ENCODE data around the gene ZNF692. TPM values are rescaled to one million over a fixed set of nuclear protein-coding genes. Genes with fewer than 3 reads are reported as not detected.

ZNF692 gene
- total RNA-seq, 8 experiments from 2014 or later: 20.9 to 67.7 (median 45.3) TPM

GRCh38 chr1:248815407-248816034, 43.4 kb downstream of the ZNF692 start:
- in situ Hi-C loops (cut with MboI; ENCODE audit: low pct_unique_long_range_greater_than_20kb in 2 of 9, low sequenced_read_pairs in 9 of 9, unreplicated experiment in 9 of 9): no loop called here
- H3K4me1 ChIP-seq (replicated peaks in 1 of 2): no peaks in the 10 kb centered on the region
- no peak overlapping the region for H3K4me3 ChIP-seq
- no peak overlapping the region for H3K27ac ChIP-seq
- WGBS, 10 experiments: 71 to 100% (median 86%) methylated on average over 1 to 10 of the region's 10 CpGs
- no peak for ATAC-seq (replicated peaks in 6 of 8)

GRCh38 chr1:248814351-248814750, 44.5 kb downstream of the ZNF692 start:
- in situ Hi-C loops (cut with MboI; ENCODE audit: low pct_unique_long_range_greater_than_20kb in 2 of 9, low sequenced_read_pairs in 9 of 9, unreplicated experiment in 9 of 9): no loop called here
- H3K4me3 ChIP-seq: no peak overlapping the region
- no peak for ATAC-seq (replicated peaks in 6 of 8)
- H3K4me1 ChIP-seq (replicated peaks in 1 of 2): no peaks in the 10 kb centered on the region
- no peak overlapping the region for H3K27ac ChIP-seq
- WGBS, 10 experiments: 80 to 100% (median 91%) methylated on average over 1 to 14 of the region's 16 CpGs; no CpG with 5 or more reads in 1 of the 10 experiments

- Histone ChIP-seq H3K27ac (no peak overlapping the region), H3K4me3 (no peak overlapping the region), H3K4me1 (replicated peaks in 1 of 2) (no peaks in the 10 kb centered on the region)
- WGBS, 10 experiments: 80 to 100% (median 91%) methylated on average over 1 to 6 of the region's 8 CpGs; no CpG with 5 or more reads in 5 of the 10 experiments
- ATAC-seq (replicated peaks in 6 of 8): no peak
- in situ Hi-C loops (cut with MboI; ENCODE audit: low pct_unique_long_range_greater_than_20kb in 2 of 9, low sequenced_read_pairs in 9 of 9, unreplicated experiment in 9 of 9): no loop called here
Observed at GRCh38 chr1:248813546-248813945, 45.3 kb downstream of the ZNF692 start.

- 69 to 100% (median 95%) methylated on average over 1 to 9 of the region's 23 CpGs; no CpG with 5 or more reads in 3 of the 10 experiments for WGBS, 10 experiments
- Histone ChIP-seq H3K27ac (no peak overlapping the region), H3K4me1 (replicated peaks in 1 of 2) (no peaks in the 10 kb centered on the region), H3K4me3 (no peak overlapping the region)
- in situ Hi-C loops (cut with MboI; ENCODE audit: low pct_unique_long_range_greater_than_20kb in 2 of 9, low sequenced_read_pairs in 9 of 9, unreplicated experiment in 9 of 9): no loop called here
- ATAC-seq (replicated peaks in 6 of 8): no peak
Observed at GRCh38 chr1:248812736-248813425, 46.0 kb downstream of the ZNF692 start.

- Histone ChIP-seq H3K4me1 (replicated peaks in 1 of 2) (peaks cover 0 to 6% of the 10 kb centered on the region in 2 donors), H3K4me3 (no peak overlapping the region), H3K27ac (no peak overlapping the region)
- in situ Hi-C loops (cut with MboI; ENCODE audit: low pct_unique_long_range_greater_than_20kb in 2 of 9, low sequenced_read_pairs in 9 of 9, unreplicated experiment in 9 of 9): no loop called here
- 83 to 100% (median 91%) methylated on average over 2 to 31 of the region's 57 CpGs; no CpG with 5 or more reads in 4 of the 10 experiments for WGBS, 10 experiments
- ATAC-seq (replicated peaks in 6 of 8): peak in 5 of 8 experiments; percentile 27 to 55 (median 45)
Observed at GRCh38 chr1:248811514-248812490, 47.1 kb downstream of the ZNF692 start.

GRCh38 chr1:248810727-248811513, 48.0 kb downstream of the ZNF692 start:
- peak in 6 of 8 experiments; percentile 11 to 68 (median 17) for ATAC-seq (replicated peaks in 6 of 8)
- no peak overlapping the region for H3K4me3 ChIP-seq
- peaks cover 0 to 6% of the 10 kb centered on the region in 2 donors for H3K4me1 ChIP-seq (replicated peaks in 1 of 2)
- WGBS, 10 experiments: 72 to 100% (median 78%) methylated on average over 1 to 5 of the region's 12 CpGs; no CpG with 5 or more reads in 5 of the 10 experiments
- H3K27ac ChIP-seq: no peak overlapping the region
- in situ Hi-C loops (cut with MboI; ENCODE audit: low pct_unique_long_range_greater_than_20kb in 2 of 9, low sequenced_read_pairs in 9 of 9, unreplicated experiment in 9 of 9): no loop called here

- H3K4me1 ChIP-seq (replicated peaks in 1 of 2): peaks cover 0 to 6% of the 10 kb centered on the region in 2 donors
- no peak for ATAC-seq (replicated peaks in 6 of 8)
- WGBS, 10 experiments: 75 to 100% (median 86%) methylated on average over 1 to 9 of the region's 10 CpGs
- H3K27ac ChIP-seq: no peak overlapping the region
- no peak overlapping the region for H3K4me3 ChIP-seq
- in situ Hi-C loops (cut with MboI; ENCODE audit: low pct_unique_long_range_greater_than_20kb in 2 of 9, low sequenced_read_pairs in 9 of 9, unreplicated experiment in 9 of 9): no loop called here
Observed at GRCh38 chr1:248810000-248810726, 48.7 kb downstream of the ZNF692 start.

GRCh38 chr1:248808876-248809275, 50.0 kb downstream of the ZNF692 start:
- Histone ChIP-seq H3K4me3 (no peak overlapping the region), H3K4me1 (replicated peaks in 1 of 2) (peaks cover 0 to 6% of the 10 kb centered on the region in 2 donors), H3K27ac (no peak overlapping the region)
- in situ Hi-C loops (cut with MboI; ENCODE audit: low pct_unique_long_range_greater_than_20kb in 2 of 9, low sequenced_read_pairs in 9 of 9, unreplicated experiment in 9 of 9): no loop called here
- no peak for ATAC-seq (replicated peaks in 6 of 8)
- WGBS, 10 experiments: 60 to 91% (median 81%) methylated on average over 1 to 9 of the region's 9 CpGs; no CpG with 5 or more reads in 2 of the 10 experiments

GRCh38 chr1:248807067-248807737, 51.7 kb downstream of the ZNF692 start:
- ATAC-seq (replicated peaks in 6 of 8): peak; percentile 65 to 92 (median 76)
- in situ Hi-C loops (cut with MboI; ENCODE audit: low pct_unique_long_range_greater_than_20kb in 2 of 9, low sequenced_read_pairs in 9 of 9, unreplicated experiment in 9 of 9): no loop called here
- WGBS, 10 experiments: 20 to 86% (median 54%) methylated on average over 1 to 15 of the region's 15 CpGs; no CpG with 5 or more reads in 1 of the 10 experiments
- peaks cover 0 to 6% of the 10 kb centered on the region in 2 donors for H3K4me1 ChIP-seq (replicated peaks in 1 of 2)
- no peak overlapping the region for H3K27ac ChIP-seq
- H3K4me3 ChIP-seq: no peak overlapping the region

GRCh38 chr1:248805876-248806275, 53.0 kb downstream of the ZNF692 start:
- in situ Hi-C loops (cut with MboI; ENCODE audit: low pct_unique_long_range_greater_than_20kb in 2 of 9, low sequenced_read_pairs in 9 of 9, unreplicated experiment in 9 of 9): no loop called here
- Histone ChIP-seq H3K4me1 (replicated peaks in 1 of 2) (peaks cover 0 to 6% of the 10 kb centered on the region in 2 donors), H3K27ac (no peak overlapping the region), H3K4me3 (no peak overlapping the region)
- WGBS, 10 experiments: 80 to 100% (median 100%) methylated on average over 1 of the region's 1 CpG; no CpG with 5 or more reads in 4 of the 10 experiments
- ATAC-seq (replicated peaks in 6 of 8): no peak
